ENCODE data around the gene WBP1.

The WBP1 gene

GRCh38 chr2:74499267-74499939 lies 41.2 kb downstream of the WBP1 start, which contains the start of gene LBX2:
TSS of gene LBX2 (minus strand) at chr2:74499603. CDS start at chr2:74499537, 66 bp downstream.
- H3K4me1 ChIP-seq (ENCODE audit: insufficient read depth, low read length), result peaks cover 22% of the 10 kb centered on the region
- H3K27ac ChIP-seq (ENCODE audit: low read length), result peak within 1 kb of the TSS; percentile 83; the same call in 1 of the 2 replicates
- no peak for DNase-seq
- H3K4me2 ChIP-seq (ENCODE audit: insufficient read depth, low read length), result peak within 1 kb of the TSS; percentile 75
- H3K4me3 ChIP-seq (ENCODE audit: low read depth in 1 of 2, low read length in 2 of 2), result peak within 1 kb of the TSS in 1 of 2 experiments; percentile 70; a peak in 3 of 4 replicates
- no peaks in the 10 kb centered on the region for H4K20me1 ChIP-seq (ENCODE audit: insufficient read depth, low read length)
- no peak for ATAC-seq (ENCODE audit: insufficient read depth, low read depth)
- peaks cover 17% of the 10 kb centered on the region for H3K79me2 ChIP-seq (ENCODE audit: insufficient read depth, low read length)
- H3K9me3 ChIP-seq (ENCODE audit: insufficient read depth, low read length, severe bottlenecking), result no peaks in the 10 kb centered on the region
- H2AFZ ChIP-seq (ENCODE audit: low read depth, low read length), result peak within 1 kb of the TSS; percentile 87
- TF ChIP-seq EZH2 (IDR thresholded peaks at IDR 0.05; ENCODE audit: borderline replicate concordance, low read depth, low read length, severe bottlenecking) (no peak), CTCF (IDR thresholded peaks at IDR 0.05; ENCODE audit: borderline replicate concordance, extremely low read depth, low read length, poor library complexity, severe bottlenecking) (no peak)
- H3K27me3 ChIP-seq (ENCODE audit: insufficient read depth, low read length, poor library complexity), result no peaks in the 10 kb centered on the region
- peaks cover under 1% of the 10 kb centered on the region for H3K36me3 ChIP-seq (ENCODE audit: insufficient read depth, low read length)
- H3K9ac ChIP-seq (ENCODE audit: low read depth, low read length), result peak within 1 kb of the TSS; percentile 71

GRCh38 chr2:74499940-74500577 lies 41.8 kb downstream of the WBP1 start:
- H2AFZ ChIP-seq (ENCODE audit: low read depth, low read length), result no peak overlapping the region
- no peak overlapping the region for H3K4me2 ChIP-seq (ENCODE audit: insufficient read depth, low read length)
- no peaks in the 10 kb centered on the region for H3K9me3 ChIP-seq (ENCODE audit: insufficient read depth, low read length, severe bottlenecking)
- ATAC-seq (ENCODE audit: insufficient read depth, low read depth) (no peak), DNase-seq (no peak)
- no peak overlapping the region for H3K9ac ChIP-seq (ENCODE audit: low read depth, low read length)
- no peak overlapping the region for H3K27ac ChIP-seq (ENCODE audit: low read length)
- H3K36me3 ChIP-seq (ENCODE audit: insufficient read depth, low read length), result peaks cover under 1% of the 10 kb centered on the region
- no peak for TF ChIP-seq CTCF (IDR thresholded peaks at IDR 0.05; ENCODE audit: borderline replicate concordance, extremely low read depth, low read length, poor library complexity, severe bottlenecking)
- no peak for TF ChIP-seq EZH2 (IDR thresholded peaks at IDR 0.05; ENCODE audit: borderline replicate concordance, low read depth, low read length, severe bottlenecking)
- no peaks in the 10 kb centered on the region for H4K20me1 ChIP-seq (ENCODE audit: insufficient read depth, low read length)
- no peaks in the 10 kb centered on the region for H3K27me3 ChIP-seq (ENCODE audit: insufficient read depth, low read length, poor library complexity)
- peaks cover 27% of the 10 kb centered on the region for H3K4me1 ChIP-seq (ENCODE audit: insufficient read depth, low read length)
- no peak overlapping the region for H3K4me3 ChIP-seq (ENCODE audit: low read depth in 1 of 2, low read length in 2 of 2)
- peaks cover 17% of the 10 kb centered on the region for H3K79me2 ChIP-seq (ENCODE audit: insufficient read depth, low read length)

GRCh38 chr2:74500578-74500946 lies 42.3 kb downstream of the WBP1 start:
- H3K27ac ChIP-seq (ENCODE audit: low read length), result no peak overlapping the region
- no peak for TF ChIP-seq CTCF (IDR thresholded peaks at IDR 0.05; ENCODE audit: borderline replicate concordance, extremely low read depth, low read length, poor library complexity, severe bottlenecking)
- TF ChIP-seq EZH2 (IDR thresholded peaks at IDR 0.05; ENCODE audit: borderline replicate concordance, low read depth, low read length, severe bottlenecking), result no peak
- H3K27me3 ChIP-seq (ENCODE audit: insufficient read depth, low read length, poor library complexity), result no peaks in the 10 kb centered on the region

More at GRCh38 chr2:74500578-74500946, 42.3 kb downstream of the WBP1 start:
- DNase-seq (no peak), ATAC-seq (ENCODE audit: insufficient read depth, low read depth) (no peak)
- Histone ChIP-seq H4K20me1 (ENCODE audit: insufficient read depth, low read length) (no peaks in the 10 kb centered on the region), H3K4me2 (ENCODE audit: insufficient read depth, low read length) (no peak overlapping the region), H3K9ac (ENCODE audit: low read depth, low read length) (no peak overlapping the region), H3K36me3 (ENCODE audit: insufficient read depth, low read length) (peaks cover 5% of the 10 kb centered on the region), H3K4me3 (ENCODE audit: low read depth in 1 of 2, low read length in 2 of 2) (no peak overlapping the region), H3K9me3 (ENCODE audit: insufficient read depth, low read length, severe bottlenecking) (no peaks in the 10 kb centered on the region), H2AFZ (ENCODE audit: low read depth, low read length) (no peak overlapping the region), H3K79me2 (ENCODE audit: insufficient read depth, low read length) (peaks cover 19% of the 10 kb centered on the region), H3K4me1 (ENCODE audit: insufficient read depth, low read length) (peaks cover 31% of the 10 kb centered on the region)
